Thyroid gland (tissue), 4 donors: ENCODE data around the gene SCN2A. TPM values are rescaled to one million over a fixed set of nuclear protein-coding genes. Genes with fewer than 3 reads are reported as not detected.
"Not testable (repeated sequence)": the region's sequence is repeated elsewhere in the genome, so short reads cannot be mapped to it uniquely, and the experiment has no call there.

Experiments
- DNase-seq, 2 donors: peaks; one replicate each; pipeline ENCODE4 v3.0.0-alpha.2; 2019
- H3K27ac ChIP-seq, 3 donors: fragments of 200-600 bp; sonication (generic); 1 replicate in 2 of 3; 2 replicates in 1 of 3; pipeline ENCODE4 v1.5.1; 2016 to 2019; ENCODE audit warnings: mild to moderate bottlenecking in 1 of 3, moderate library complexity in 1 of 3
- H3K27me3 ChIP-seq: fragments of 200-600 bp; sonication (generic); one replicate; pipeline ENCODE4 v1.5.1; 2019
- H3K36me3 ChIP-seq, 2 donors: fragments of 200-600 bp; sonication (generic); one replicate each; pipeline ENCODE4 v1.5.1; 2016 to 2019
- H3K4me1 ChIP-seq, 2 donors: fragments of 200-600 bp; sonication (generic); one replicate each; pipeline ENCODE4 v1.5.1; 2017 to 2019
- H3K4me3 ChIP-seq, 3 donors: fragments of 200-600 bp; sonication (generic); replicated peaks in 1 of 3; 1 replicate in 2 of 3; 2 replicates in 1 of 3; pipeline ENCODE4 v1.5.1; 2016; ENCODE audit warnings: mild to moderate bottlenecking in 1 of 3
- H3K9me3 ChIP-seq: fragments of 200-600 bp; sonication (generic); one replicate; pipeline ENCODE4 v1.5.1; 2017
- POLR2A ChIP-seq, 2 donors: fragments of 450-650 bp; IDR thresholded peaks; one replicate each; pipeline ENCODE4 v1.6.1; 2017; ENCODE audit warnings: antibody characterized with exemption in 2 of 2, mild to moderate bottlenecking in 2 of 2, moderate library complexity in 1 of 2
- WGBS, 2 donors: methylation state at CpG; one replicate each; pipeline ENCODE4 v1.1.5; 2017; 5-methylcytosine and 5-hydroxymethylcytosine counted together
- intact Hi-C: fragments of 100-400 bp; cut with DNase I; formaldehyde crosslinking; loops from one replicate; pipeline ENCODE4 v1.15.1; 2023
- total RNA-seq, 4 donors: library from RNA; depleted of rRNA; stranded (reverse); fragments of >200 nt; gene quantifications; one replicate each; pipeline ENCODE4 v1.2.3, GENCODE V29; 2016
- TF ChIP-seq, protein P1 (sequence below), 6 experiments: fragments of 200-600 bp in 3 of 6; fragments of 450-650 bp in 3 of 6; sonication (generic) in 3 of 6; IDR thresholded peaks; one replicate each; pipeline ENCODE4 v1.5.1; 2016 to 2019; ENCODE audit warnings: antibody characterized with exemption in 6 of 6, mild to moderate bottlenecking in 2 of 6, inconsistent platforms in 1 of 6, moderate library complexity in 1 of 6

Gene SCN2A
- total RNA-seq, 4 donors from 2014 or later, result under 0.01 to 0.33 (median 0.15) TPM

DNA sequence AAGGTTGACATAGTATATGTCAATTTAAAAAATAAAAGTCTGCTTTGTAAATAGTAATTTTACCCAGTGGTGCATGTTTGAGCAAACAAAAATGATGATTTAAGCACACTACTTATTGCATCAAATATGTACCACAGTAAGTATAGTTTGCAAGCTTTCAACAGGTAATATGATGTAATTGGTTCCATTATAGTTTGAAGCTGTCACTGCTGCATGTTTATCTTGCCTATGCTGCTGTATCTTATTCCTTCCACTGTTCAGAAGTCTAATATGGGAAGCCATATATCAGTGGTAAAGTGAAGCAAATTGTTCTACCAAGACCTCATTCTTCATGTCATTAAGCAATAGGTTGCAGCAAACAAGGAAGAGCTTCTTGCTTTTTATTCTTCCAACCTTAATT is 151.7 kb downstream of the SCN2A start:
- TF ChIP-seq, protein P1, sequence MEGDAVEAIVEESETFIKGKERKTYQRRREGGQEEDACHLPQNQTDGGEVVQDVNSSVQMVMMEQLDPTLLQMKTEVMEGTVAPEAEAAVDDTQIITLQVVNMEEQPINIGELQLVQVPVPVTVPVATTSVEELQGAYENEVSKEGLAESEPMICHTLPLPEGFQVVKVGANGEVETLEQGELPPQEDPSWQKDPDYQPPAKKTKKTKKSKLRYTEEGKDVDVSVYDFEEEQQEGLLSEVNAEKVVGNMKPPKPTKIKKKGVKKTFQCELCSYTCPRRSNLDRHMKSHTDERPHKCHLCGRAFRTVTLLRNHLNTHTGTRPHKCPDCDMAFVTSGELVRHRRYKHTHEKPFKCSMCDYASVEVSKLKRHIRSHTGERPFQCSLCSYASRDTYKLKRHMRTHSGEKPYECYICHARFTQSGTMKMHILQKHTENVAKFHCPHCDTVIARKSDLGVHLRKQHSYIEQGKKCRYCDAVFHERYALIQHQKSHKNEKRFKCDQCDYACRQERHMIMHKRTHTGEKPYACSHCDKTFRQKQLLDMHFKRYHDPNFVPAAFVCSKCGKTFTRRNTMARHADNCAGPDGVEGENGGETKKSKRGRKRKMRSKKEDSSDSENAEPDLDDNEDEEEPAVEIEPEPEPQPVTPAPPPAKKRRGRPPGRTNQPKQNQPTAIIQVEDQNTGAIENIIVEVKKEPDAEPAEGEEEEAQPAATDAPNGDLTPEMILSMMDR (IDR thresholded peaks at IDR 0.05), result no peak
- no peak for TF ChIP-seq POLR2A (IDR thresholded peaks at IDR 0.05)
- intact Hi-C loops, result no loop called here
- Histone ChIP-seq H3K4me1 (no peaks in the 10 kb centered on the region), H3K9me3 (no peaks in the 10 kb centered on the region), H3K4me3 (no peak overlapping the region), H3K36me3 (no peaks in the 10 kb centered on the region), H3K27ac (no peak overlapping the region), H3K27me3 (no peaks in the 10 kb centered on the region)
- no peak for DNase-seq

DNA sequence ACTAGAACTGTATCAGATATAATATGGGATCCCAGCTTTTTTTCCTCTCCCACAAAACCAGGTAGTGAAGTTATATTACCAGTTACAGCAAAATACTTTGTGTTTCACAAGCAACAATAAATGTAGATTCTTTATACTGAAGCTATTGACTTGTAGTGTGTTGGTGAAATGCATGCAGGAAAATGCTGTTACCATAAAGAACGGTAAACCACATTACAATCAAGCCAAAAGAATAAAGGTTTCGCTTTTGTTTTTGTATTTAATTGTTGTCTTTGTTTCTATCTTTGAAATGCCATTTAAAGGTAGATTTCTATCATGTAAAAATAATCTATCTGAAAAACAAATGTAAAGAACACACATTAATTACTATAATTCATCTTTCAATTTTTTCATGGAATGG is 152.6 kb downstream of the SCN2A start:
- H3K4me1 ChIP-seq, result no peaks in the 10 kb centered on the region
- no peaks in the 10 kb centered on the region for H3K9me3 ChIP-seq
- WGBS, 2 donors, result 86% methylated on average over 2 of the region's 2 CpGs
- H3K27ac ChIP-seq, result no peak overlapping the region
- no peak overlapping the region for H3K4me3 ChIP-seq
- no peak for DNase-seq
- TF ChIP-seq, protein P1 (IDR thresholded peaks at IDR 0.05), result no peak
- no peak for TF ChIP-seq POLR2A (IDR thresholded peaks at IDR 0.05)
- no peaks in the 10 kb centered on the region for H3K27me3 ChIP-seq
- intact Hi-C loops, result no loop called here
- no peaks in the 10 kb centered on the region for H3K36me3 ChIP-seq

DNA sequence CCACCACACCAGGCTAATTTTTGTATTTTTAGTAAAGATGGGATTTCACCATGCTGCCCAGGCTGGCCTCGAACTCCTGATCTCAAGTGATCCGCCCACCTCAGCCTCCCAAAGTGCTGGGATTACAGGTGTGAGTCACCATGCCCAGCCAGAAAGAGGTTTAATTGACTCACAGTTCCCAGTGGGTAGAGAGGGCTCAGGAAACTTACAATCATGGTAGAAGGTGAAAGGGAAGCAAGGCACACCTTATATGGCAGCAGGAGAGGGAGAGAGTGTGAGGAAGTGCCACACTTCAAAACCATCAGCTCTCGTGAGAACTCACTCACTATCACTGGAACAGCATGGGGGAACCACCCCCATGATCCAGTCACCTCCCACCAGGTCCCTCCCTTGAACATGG is 159.4 kb downstream of the SCN2A start:
- DNase-seq, H3K36me3 ChIP-seq, intact Hi-C loops, H3K27me3 ChIP-seq, H3K27ac ChIP-seq, H3K4me3 ChIP-seq, H3K4me1 ChIP-seq, H3K9me3 ChIP-seq: not testable (repeated sequence)
- 84 to 90% methylated on average over 3 of the region's 3 CpGs for WGBS, 2 donors

DNA sequence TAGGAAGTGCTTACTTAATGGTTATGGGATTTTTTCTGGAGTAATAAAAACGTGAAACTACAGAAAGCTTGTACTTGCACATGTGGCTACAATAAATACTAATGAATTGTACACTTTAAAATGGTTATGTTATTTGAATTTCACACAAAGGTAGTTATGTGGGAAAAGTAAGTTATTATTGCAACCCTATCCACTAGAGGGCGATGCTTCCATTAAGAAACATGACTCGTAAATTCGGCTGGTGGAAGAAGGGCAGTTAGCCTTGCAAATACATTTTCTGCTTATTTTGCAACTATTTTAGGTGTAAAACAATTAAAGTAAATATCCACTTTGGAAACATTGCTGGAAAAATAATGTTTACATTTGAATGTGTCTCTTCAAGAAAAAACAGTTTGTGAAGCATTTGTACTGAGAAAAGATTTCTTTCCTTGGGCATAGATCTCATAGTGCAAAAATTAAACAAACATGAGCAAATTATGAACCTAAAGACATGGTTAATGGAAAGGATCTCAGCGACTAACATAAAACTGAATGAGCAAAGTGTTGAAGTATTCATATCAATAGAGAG is 162.2 kb downstream of the SCN2A start:
- no peak overlapping the region for H3K27ac ChIP-seq
- 1 to 3% methylated on average over 5 of the region's 5 CpGs for WGBS, 2 donors
- intact Hi-C loops, result loop anchor here (5.0 to 10.0 kb wide), 2 partner anchors 301 to 473 kb away; no protein-coding TSS in a partner anchor
- no peak overlapping the region for H3K4me3 ChIP-seq
- DNase-seq, result peak in 1 of 2 donors; percentile 14
- no peaks in the 10 kb centered on the region for H3K36me3 ChIP-seq
- TF ChIP-seq POLR2A (IDR thresholded peaks at IDR 0.05), result no peak
- TF ChIP-seq, protein P1 (IDR thresholded peaks at IDR 0.05), result peak; percentile 41 to 86 (median 66)
- H3K9me3 ChIP-seq, result no peaks in the 10 kb centered on the region
- H3K4me1 ChIP-seq, result no peaks in the 10 kb centered on the region
- no peaks in the 10 kb centered on the region for H3K27me3 ChIP-seq

DNA sequence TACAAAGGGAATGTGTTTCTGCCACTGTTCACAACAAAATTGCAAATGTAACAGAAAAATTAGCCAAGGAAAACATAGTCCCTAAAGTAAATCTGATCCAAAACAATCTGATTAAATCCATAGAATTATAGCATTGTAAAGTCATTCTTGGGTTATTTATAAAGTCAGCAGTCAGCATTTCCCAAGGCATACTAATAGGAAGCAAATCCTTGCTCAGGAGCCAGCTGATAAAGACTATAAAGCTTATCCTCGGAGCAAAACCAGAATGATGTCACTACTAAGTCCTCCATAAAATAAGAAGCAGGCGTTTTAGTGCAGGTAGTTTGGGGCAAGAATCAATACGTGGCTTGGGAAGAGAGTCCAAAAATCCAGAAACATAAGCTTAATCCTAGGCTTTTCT is 162.9 kb downstream of the SCN2A start:
- Histone ChIP-seq H3K36me3 (no peaks in the 10 kb centered on the region), H3K27me3 (no peaks in the 10 kb centered on the region), H3K4me3 (no peak overlapping the region), H3K27ac (no peak overlapping the region), H3K9me3 (no peaks in the 10 kb centered on the region), H3K4me1 (no peaks in the 10 kb centered on the region)
- 80 to 88% methylated on average over 3 of the region's 3 CpGs for WGBS, 2 donors
- intact Hi-C loops, result loop anchor here (5.0 to 10.0 kb wide), 2 partner anchors 300 to 473 kb away; no protein-coding TSS in a partner anchor
- no peak for TF ChIP-seq POLR2A (IDR thresholded peaks at IDR 0.05)
- DNase-seq, result no peak

DNA sequence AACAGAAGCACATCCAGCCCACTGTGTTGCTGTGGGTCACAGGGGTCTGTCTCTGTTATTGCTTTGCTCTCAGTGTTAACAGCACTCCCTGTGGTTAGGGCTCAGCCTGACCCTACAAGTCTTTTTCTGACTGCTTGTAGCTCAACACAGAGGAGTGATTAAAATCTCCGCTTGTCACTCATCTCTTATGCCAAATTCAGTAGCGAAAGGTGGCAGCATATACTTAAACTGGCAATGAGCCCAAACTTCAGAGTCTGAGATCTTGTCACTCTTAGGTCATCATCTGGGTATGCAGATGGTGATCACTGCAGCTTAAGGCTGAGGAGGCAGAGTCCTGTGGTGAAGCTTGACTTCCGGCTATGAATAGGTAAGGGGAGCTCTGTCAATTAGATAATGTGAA is 167.0 kb downstream of the SCN2A start:
- TF ChIP-seq, protein P1 (IDR thresholded peaks at IDR 0.05), result no peak
- TF ChIP-seq POLR2A (IDR thresholded peaks at IDR 0.05), result no peak
- WGBS, 2 donors, result 94 to 100% methylated on average over 3 of the region's 3 CpGs
- intact Hi-C loops, result loop anchor here (10.0 kb wide), 1 partner anchor 469 kb away; no protein-coding TSS in a partner anchor

More for the DNA sequence above, 167.0 kb downstream of the SCN2A start:
- no peak overlapping the region for H3K27ac ChIP-seq
- H3K9me3 ChIP-seq, result no peaks in the 10 kb centered on the region
- DNase-seq, result no peak
- H3K4me1 ChIP-seq, result no peaks in the 10 kb centered on the region
- no peaks in the 10 kb centered on the region for H3K27me3 ChIP-seq
- H3K36me3 ChIP-seq, result no peaks in the 10 kb centered on the region
- no peak overlapping the region for H3K4me3 ChIP-seq
